SK-N-SH treated with all-trans-retinoic acid at 6 μM for 48 hours (cell line): ENCODE results near the gene LIPN.

Experiments
- ATAC-seq: fragments of 200-7000 bp; cut with Tn5 transposase; 3 replicates; pipeline ENCODE4 v1.9.1; 2020; ENCODE audit warnings: mild to moderate bottlenecking, moderate library complexity
- ARNTL ChIP-seq: fragments of 450-650 bp; formaldehyde crosslinking; IDR thresholded peaks from 2 replicates; pipeline ENCODE4 v1.5.0; 2020; ENCODE audit warnings: low read depth, mild to moderate bottlenecking, moderate library complexity, borderline replicate concordance
- BACH2 ChIP-seq: fragments of 250-450 bp; sonication (Bioruptor Pico); IDR thresholded peaks from 2 replicates; pipeline ENCODE4 v1.9.0; 2021; ENCODE audit warnings: mild to moderate bottlenecking, borderline replicate concordance
- CSDC2 ChIP-seq: fragments of 250-450 bp; sonication (Bioruptor Pico); IDR thresholded peaks from 2 replicates; pipeline ENCODE4 v1.5.0; 2020; ENCODE audit warnings: mild to moderate bottlenecking, moderate library complexity
- ESRRG ChIP-seq: fragments of 250-450 bp; sonication (Bioruptor Pico); IDR thresholded peaks from 2 replicates; pipeline ENCODE4 v1.6.1; 2021; ENCODE audit warnings: mild to moderate bottlenecking
- GLIS3 ChIP-seq: fragments of 250-450 bp; sonication (Bioruptor Pico); IDR thresholded peaks from 2 replicates; pipeline ENCODE4 v1.5.0; 2020; ENCODE audit warnings: mild to moderate bottlenecking, moderate library complexity
- ISL1 ChIP-seq: fragments of 250-450 bp; sonication (Bioruptor Pico); IDR thresholded peaks from 2 replicates; pipeline ENCODE4 v2.1.2; 2022; ENCODE audit warnings: mild to moderate bottlenecking, moderate library complexity
- OSR1 ChIP-seq: fragments of 250-450 bp; sonication (Bioruptor Pico); IDR thresholded peaks from 2 replicates; pipeline ENCODE4 v1.8.0; 2022; ENCODE audit warnings: moderate library complexity, mild to moderate bottlenecking, inconsistent platforms
- PPARA ChIP-seq: fragments of 250-450 bp; sonication (Bioruptor Pico); IDR thresholded peaks from 2 replicates; pipeline ENCODE4 v1.5.0; 2020; ENCODE audit warnings: mild to moderate bottlenecking, borderline replicate concordance
- RARB ChIP-seq: fragments of 250-450 bp; sonication (Bioruptor Pico); IDR thresholded peaks from 2 replicates; pipeline ENCODE4 v1.8.0; 2021; ENCODE audit warnings: mild to moderate bottlenecking, moderate library complexity
- SNAI2 ChIP-seq: fragments of 250-450 bp; sonication (Bioruptor Pico); IDR thresholded peaks from 2 replicates; pipeline ENCODE4 v1.5.0; 2020; ENCODE audit warnings: mild to moderate bottlenecking, moderate library complexity
- TCF4 ChIP-seq: fragments of 250-450 bp; sonication (Bioruptor Pico); IDR thresholded peaks from 2 replicates; pipeline ENCODE4 v1.8.0; 2021; ENCODE audit warnings: mild to moderate bottlenecking, moderate library complexity, borderline replicate concordance
- TOX ChIP-seq: fragments of 250-450 bp; sonication (Bioruptor Pico); IDR thresholded peaks from 2 replicates; pipeline ENCODE4 v1.8.0; 2021; ENCODE audit warnings: mild to moderate bottlenecking, moderate library complexity, borderline replicate concordance
- ZC3H10 ChIP-seq: fragments of 250-450 bp; sonication (Bioruptor Pico); IDR thresholded peaks from 2 replicates; pipeline ENCODE4 v1.5.1; 2021; ENCODE audit warnings: mild to moderate bottlenecking, moderate library complexity
- ZFP3 ChIP-seq: fragments of 250-450 bp; sonication (Bioruptor Pico); IDR thresholded peaks from 2 replicates; pipeline ENCODE4 v1.5.0; 2020; ENCODE audit warnings: mild to moderate bottlenecking, moderate library complexity
- ZFP30 ChIP-seq: fragments of 450-650 bp; formaldehyde crosslinking; IDR thresholded peaks from 2 replicates; pipeline ENCODE4 v1.5.0; 2022; ENCODE audit warnings: mild to moderate bottlenecking, moderate library complexity
- ZNF565 ChIP-seq: fragments of 450-650 bp; formaldehyde crosslinking; conservative IDR thresholded peaks from 2 replicates; pipeline ENCODE4 v1.5.0; 2020; ENCODE audit warnings: low read depth, mild to moderate bottlenecking, moderate library complexity
- ZNF70 ChIP-seq: fragments of 450-650 bp; formaldehyde crosslinking; IDR thresholded peaks from 2 replicates; pipeline ENCODE4 v1.5.0; 2020; ENCODE audit warnings: mild to moderate bottlenecking, moderate library complexity
- ZNF8 ChIP-seq: fragments of 450-650 bp; formaldehyde crosslinking; IDR thresholded peaks from 2 replicates; pipeline ENCODE4 v1.5.0; 2020; ENCODE audit warnings: mild to moderate bottlenecking, moderate library complexity
- TF ChIP-seq, protein P1 (sequence below): fragments of 250-450 bp; sonication (Bioruptor Pico); IDR thresholded peaks from 2 replicates; pipeline ENCODE4 v1.5.1; 2020; ENCODE audit warnings: low read depth, mild to moderate bottlenecking, moderate library complexity
- TF ChIP-seq, protein P2 (sequence below): fragments of 250-450 bp; sonication (Bioruptor Pico); IDR thresholded peaks from 2 replicates; pipeline ENCODE4 v1.8.0; 2021; ENCODE audit warnings: low read depth, mild to moderate bottlenecking, moderate library complexity, borderline replicate concordance
- TF ChIP-seq, protein P3 (sequence below): fragments of 250-450 bp; sonication (Bioruptor Pico); IDR thresholded peaks from 2 replicates; pipeline ENCODE4 v1.8.0; 2020; ENCODE audit warnings: mild to moderate bottlenecking, moderate library complexity, borderline replicate concordance

Gene LIPN

DNA sequence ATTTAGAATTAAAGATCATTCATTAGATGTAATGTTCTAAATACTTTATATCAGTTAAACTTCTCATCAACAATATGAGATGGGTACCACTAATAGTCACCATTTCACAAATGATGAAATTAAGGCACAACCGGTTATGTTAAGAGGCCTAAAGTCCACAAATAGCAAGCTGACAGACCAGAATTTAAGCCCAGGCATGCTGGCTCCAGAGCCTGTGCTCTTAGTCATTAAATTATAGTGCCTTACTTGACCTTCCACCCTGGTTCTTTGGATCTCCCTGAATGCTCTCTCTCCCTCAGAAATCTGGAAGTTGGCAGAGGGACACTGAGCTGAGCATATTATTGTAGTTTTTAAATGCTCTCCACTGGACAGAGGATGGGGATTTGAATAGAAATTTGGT is 3.6 kb downstream of the LIPN start:
- no peak for ATAC-seq
- TF ChIP-seq ZFP30 (CRISPR knock-in tag), result no peak

DNA sequence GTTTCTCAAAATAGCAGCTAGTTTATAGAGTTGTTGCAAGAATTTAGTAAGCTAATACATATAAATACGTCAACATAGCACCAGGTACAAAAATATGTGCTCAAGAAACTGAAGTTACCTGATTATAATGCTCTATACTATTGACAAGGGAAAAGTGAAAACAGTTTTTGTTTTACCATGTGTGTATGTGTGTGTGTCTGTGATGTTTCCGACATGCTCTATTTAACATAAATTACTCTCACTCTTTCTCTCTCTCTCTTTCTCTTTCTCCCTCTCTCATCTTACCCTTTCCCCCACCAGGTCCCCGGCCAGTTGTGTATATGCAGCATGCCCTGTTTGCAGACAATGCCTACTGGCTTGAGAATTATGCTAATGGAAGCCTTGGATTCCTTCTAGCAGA is 4.3 kb downstream of the LIPN start:
- no peak for TF ChIP-seq TOX (CRISPR knock-in tag)
- TF ChIP-seq OSR1 (CRISPR knock-in tag), result no peak
- TF ChIP-seq ZFP30 (CRISPR knock-in tag), result no peak
- TF ChIP-seq, protein P1, sequence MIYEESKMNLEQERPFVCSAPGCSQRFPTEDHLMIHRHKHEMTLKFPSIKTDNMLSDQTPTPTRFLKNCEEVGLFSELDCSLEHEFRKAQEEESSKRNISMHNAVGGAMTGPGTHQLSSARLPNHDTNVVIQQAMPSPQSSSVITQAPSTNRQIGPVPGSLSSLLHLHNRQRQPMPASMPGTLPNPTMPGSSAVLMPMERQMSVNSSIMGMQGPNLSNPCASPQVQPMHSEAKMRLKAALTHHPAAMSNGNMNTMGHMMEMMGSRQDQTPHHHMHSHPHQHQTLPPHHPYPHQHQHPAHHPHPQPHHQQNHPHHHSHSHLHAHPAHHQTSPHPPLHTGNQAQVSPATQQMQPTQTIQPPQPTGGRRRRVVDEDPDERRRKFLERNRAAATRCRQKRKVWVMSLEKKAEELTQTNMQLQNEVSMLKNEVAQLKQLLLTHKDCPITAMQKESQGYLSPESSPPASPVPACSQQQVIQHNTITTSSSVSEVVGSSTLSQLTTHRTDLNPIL (CRISPR knock-in tag), result no peak
- TF ChIP-seq SNAI2 (CRISPR knock-in tag), result no peak
- no peak for ATAC-seq

DNA sequence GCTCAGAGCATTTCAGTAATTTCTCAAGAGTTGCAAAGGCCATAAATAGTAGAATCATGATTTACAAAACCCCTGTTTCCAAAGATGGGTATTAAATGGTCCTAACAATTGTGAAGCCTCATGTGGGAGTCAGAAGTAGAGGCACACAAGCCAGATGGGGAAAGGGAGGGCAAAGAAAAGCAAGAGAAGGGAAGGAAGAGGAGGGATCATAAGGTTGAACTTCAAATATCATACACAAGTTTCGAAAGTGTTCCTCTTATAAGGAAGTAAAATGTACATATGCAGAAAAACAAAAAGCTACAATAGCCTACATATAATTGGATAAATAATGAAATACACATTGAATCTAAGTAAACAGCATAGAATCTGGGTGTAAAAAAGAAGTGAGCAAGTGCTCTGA is 6.0 kb downstream of the LIPN start:
- no peak for ATAC-seq
- TF ChIP-seq SNAI2 (CRISPR knock-in tag) (no peak), ARNTL (CRISPR knock-in tag) (no peak), BACH2 (CRISPR knock-in tag) (no peak), PPARA (CRISPR knock-in tag) (no peak), ISL1 (CRISPR knock-in tag) (no peak), CSDC2 (CRISPR knock-in tag) (no peak), ZC3H10 (CRISPR knock-in tag) (no peak), OSR1 (CRISPR knock-in tag) (no peak), RARB (CRISPR knock-in tag) (no peak), ZFP30 (CRISPR knock-in tag) (no peak), ZFP3 (CRISPR knock-in tag) (no peak), GLIS3 (no peak), ZNF565 (no peak), ZNF70 (CRISPR knock-in tag) (no peak), ZNF8 (CRISPR knock-in tag) (no peak), ESRRG (CRISPR knock-in tag) (no peak)
- TF ChIP-seq, protein P2, sequence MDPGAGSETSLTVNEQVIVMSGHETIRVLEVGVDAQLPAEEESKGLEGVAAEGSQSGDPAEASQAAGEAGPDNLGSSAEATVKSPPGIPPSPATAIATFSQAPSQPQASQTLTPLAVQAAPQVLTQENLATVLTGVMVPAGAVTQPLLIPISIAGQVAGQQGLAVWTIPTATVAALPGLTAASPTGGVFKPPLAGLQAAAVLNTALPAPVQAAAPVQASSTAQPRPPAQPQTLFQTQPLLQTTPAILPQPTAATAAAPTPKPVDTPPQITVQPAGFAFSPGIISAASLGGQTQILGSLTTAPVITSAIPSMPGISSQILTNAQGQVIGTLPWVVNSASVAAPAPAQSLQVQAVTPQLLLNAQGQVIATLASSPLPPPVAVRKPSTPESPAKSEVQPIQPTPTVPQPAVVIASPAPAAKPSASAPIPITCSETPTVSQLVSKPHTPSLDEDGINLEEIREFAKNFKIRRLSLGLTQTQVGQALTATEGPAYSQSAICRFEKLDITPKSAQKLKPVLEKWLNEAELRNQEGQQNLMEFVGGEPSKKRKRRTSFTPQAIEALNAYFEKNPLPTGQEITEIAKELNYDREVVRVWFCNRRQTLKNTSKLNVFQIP (CRISPR knock-in tag), result no peak
- TF ChIP-seq, protein P3, sequence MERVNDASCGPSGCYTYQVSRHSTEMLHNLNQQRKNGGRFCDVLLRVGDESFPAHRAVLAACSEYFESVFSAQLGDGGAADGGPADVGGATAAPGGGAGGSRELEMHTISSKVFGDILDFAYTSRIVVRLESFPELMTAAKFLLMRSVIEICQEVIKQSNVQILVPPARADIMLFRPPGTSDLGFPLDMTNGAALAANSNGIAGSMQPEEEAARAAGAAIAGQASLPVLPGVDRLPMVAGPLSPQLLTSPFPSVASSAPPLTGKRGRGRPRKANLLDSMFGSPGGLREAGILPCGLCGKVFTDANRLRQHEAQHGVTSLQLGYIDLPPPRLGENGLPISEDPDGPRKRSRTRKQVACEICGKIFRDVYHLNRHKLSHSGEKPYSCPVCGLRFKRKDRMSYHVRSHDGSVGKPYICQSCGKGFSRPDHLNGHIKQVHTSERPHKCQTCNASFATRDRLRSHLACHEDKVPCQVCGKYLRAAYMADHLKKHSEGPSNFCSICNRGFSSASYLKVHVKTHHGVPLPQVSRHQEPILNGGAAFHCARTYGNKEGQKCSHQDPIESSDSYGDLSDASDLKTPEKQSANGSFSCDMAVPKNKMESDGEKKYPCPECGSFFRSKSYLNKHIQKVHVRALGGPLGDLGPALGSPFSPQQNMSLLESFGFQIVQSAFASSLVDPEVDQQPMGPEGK, result no peak
- TF ChIP-seq, protein P1 (CRISPR knock-in tag), result no peak

DNA sequence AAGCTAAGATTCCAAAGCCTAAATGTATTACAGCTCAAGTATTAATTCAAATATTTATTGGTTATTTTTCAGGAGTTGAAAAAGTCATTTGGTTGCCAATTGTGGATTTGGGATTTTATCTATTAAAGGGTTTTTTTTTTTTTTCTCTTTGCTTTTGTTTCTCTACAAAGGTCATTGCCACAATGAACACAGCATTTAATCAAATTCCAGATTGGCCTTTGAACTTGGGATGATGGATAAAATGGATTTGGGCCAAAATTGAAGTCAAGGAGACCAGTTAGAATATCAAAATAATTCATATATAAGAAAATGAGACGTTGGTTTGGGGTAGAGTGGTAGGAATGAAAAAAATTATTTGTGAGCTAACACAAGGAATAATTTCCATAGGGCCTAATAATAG is 9.6 kb downstream of the LIPN start:
- TF ChIP-seq, protein P3, result no peak
- no peak for TF ChIP-seq ZC3H10 (CRISPR knock-in tag)
- TF ChIP-seq, protein P2 (CRISPR knock-in tag), result no peak
- no peak for TF ChIP-seq TCF4
- no peak for TF ChIP-seq GLIS3
- no peak for TF ChIP-seq ZNF70 (CRISPR knock-in tag)
- no peak for TF ChIP-seq CSDC2 (CRISPR knock-in tag)
- TF ChIP-seq ESRRG (CRISPR knock-in tag), result no peak
- TF ChIP-seq BACH2 (CRISPR knock-in tag), result no peak
- no peak for TF ChIP-seq ZFP30 (CRISPR knock-in tag)
- no peak for TF ChIP-seq PPARA (CRISPR knock-in tag)
- no peak for TF ChIP-seq ZNF8 (CRISPR knock-in tag)
- no peak for TF ChIP-seq SNAI2 (CRISPR knock-in tag)
- TF ChIP-seq ZNF565, result no peak
- TF ChIP-seq, protein P1 (CRISPR knock-in tag), result no peak
- no peak for TF ChIP-seq TOX (CRISPR knock-in tag)
- TF ChIP-seq ISL1 (CRISPR knock-in tag), result no peak
- ATAC-seq, result no peak
